ENCODE results near the gene TSTD2.
"Not testable (repeated sequence)": the region's sequence is repeated elsewhere in the genome, so short reads cannot be mapped to it uniquely, and the experiment has no call there.

The TSTD2 gene

GRCh38 chr9:97598461-97599288 lies 34.5 kb downstream of the TSTD2 start:
- in situ Hi-C loops (cut with MboI; ENCODE audit: low sequenced_read_pairs, unreplicated experiment) = no loop called here
- TF ChIP-seq CTCF (IDR thresholded peaks at IDR 0.05; ENCODE audit: borderline replicate concordance, control extremely low read depth, extremely low read depth, insufficient read depth, missing control alignments) = peak; percentile 72
- peak; percentile 80 for DNase-seq (ENCODE audit: low spot score)

- no peak for DNase-seq (ENCODE audit: low spot score)
- no peak for TF ChIP-seq CTCF (IDR thresholded peaks at IDR 0.05; ENCODE audit: borderline replicate concordance, control extremely low read depth, extremely low read depth, insufficient read depth, missing control alignments)
- in situ Hi-C loops (cut with MboI; ENCODE audit: low sequenced_read_pairs, unreplicated experiment) = no loop called here
These were observed 36.3 kb downstream of the TSTD2 start for GRCh38 chr9:97596906-97597305.

- DNase-seq (ENCODE audit: low spot score) = no peak
- in situ Hi-C loops (cut with MboI; ENCODE audit: low sequenced_read_pairs, unreplicated experiment) = no loop called here
- TF ChIP-seq CTCF (IDR thresholded peaks at IDR 0.05; ENCODE audit: borderline replicate concordance, control extremely low read depth, extremely low read depth, insufficient read depth, missing control alignments) = no peak
These were observed 38.7 kb downstream of the TSTD2 start for GRCh38 chr9:97594381-97594921.

DNA sequence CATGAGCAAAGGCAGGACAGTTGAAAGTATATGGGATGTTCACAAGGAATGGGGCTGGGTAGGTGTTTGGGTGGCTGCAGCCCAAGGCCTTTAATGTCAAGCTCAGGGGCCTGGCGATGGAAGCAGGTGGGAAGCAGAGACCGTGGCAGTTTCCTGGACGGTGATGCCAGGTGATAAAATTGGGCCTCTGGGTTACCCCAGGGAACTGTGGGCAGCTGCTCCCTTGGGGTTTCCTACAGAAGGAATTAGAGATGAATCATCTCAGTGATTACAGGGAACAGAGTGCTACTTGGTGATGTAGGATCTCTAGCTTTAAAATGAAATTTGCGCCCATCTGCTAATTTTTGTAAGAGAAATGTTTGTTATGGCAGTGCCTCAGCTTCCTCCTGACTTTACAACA lies 39.2 kb downstream of the TSTD2 start:
- in situ Hi-C loops (cut with MboI; ENCODE audit: low sequenced_read_pairs, unreplicated experiment) = no loop called here
- TF ChIP-seq CTCF (IDR thresholded peaks at IDR 0.05; ENCODE audit: borderline replicate concordance, control extremely low read depth, extremely low read depth, insufficient read depth, missing control alignments) = no peak
- no peak for DNase-seq (ENCODE audit: low spot score)

DNA sequence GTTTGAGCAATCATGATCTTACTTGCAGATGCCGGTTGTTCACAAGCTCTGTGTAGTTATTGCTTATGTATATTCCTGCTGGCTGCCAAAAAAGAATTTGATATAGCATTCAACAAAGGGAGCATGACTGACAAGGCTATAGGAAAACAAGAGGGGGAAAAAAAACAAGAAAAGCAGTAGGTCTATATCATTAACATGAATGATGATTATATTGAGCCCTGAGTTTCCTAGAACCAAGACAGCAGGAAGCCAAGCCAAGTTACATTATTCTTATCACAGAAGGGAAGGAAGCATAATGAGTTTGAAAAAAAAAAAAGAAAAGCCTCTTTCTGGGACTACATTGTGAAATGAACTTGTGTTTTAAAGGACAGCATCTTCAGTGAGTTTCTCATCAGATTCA lies 41.0 kb downstream of the TSTD2 start:
- no peak for DNase-seq (ENCODE audit: low spot score)
- TF ChIP-seq CTCF (IDR thresholded peaks at IDR 0.05; ENCODE audit: borderline replicate concordance, control extremely low read depth, extremely low read depth, insufficient read depth, missing control alignments) = no peak
- in situ Hi-C loops (cut with MboI; ENCODE audit: low sequenced_read_pairs, unreplicated experiment) = no loop called here

DNA sequence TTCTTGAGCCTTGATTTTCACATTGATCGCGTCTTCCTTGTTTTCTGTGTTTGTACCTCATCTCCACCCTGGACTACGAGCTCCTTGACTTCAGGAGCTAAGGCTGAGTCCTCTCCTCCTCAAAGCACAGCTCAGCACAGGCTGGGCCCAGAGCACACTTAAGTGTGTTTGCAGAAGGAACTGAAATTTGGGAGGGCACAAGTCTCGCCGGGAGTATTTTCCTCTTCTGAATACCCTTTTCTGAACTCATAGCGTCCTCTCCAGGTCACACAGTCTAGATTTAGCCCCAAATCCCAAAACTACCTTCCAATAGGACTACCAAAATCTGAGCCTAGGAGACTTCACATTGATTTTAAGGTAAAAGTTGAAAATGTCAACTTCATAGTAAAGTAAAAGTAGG lies 41.6 kb downstream of the TSTD2 start:
- DNase-seq (ENCODE audit: low spot score) = no peak
- no peak for TF ChIP-seq CTCF (IDR thresholded peaks at IDR 0.05; ENCODE audit: borderline replicate concordance, control extremely low read depth, extremely low read depth, insufficient read depth, missing control alignments)
- in situ Hi-C loops (cut with MboI; ENCODE audit: low sequenced_read_pairs, unreplicated experiment) = no loop called here

GRCh38 chr9:97586909-97587308 lies 46.3 kb downstream of the TSTD2 start:
- DNase-seq (ENCODE audit: low spot score); in situ Hi-C loops (cut with MboI; ENCODE audit: low sequenced_read_pairs, unreplicated experiment): not testable (repeated sequence)

DNA sequence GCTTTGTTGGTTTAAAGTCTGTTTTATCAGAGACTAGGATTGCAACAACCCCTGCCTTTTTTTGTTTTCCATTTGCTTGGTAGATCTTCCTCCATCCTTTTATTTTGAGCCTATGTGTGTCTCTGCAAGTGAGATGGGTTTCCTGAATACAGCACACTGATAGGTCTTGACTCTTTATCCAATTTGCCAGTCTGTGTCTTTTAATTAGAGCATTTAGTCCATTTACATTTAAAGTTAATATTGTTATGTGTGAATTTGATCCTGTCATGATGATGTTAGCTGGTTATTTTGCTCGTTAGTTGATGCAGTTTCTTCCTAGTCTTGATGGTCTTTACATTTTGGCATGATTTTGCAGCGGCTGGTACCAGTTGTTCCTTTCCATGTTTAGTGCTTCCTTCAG lies 48.4 kb downstream of the TSTD2 start:
- DNase-seq (ENCODE audit: low spot score); in situ Hi-C loops (cut with MboI; ENCODE audit: low sequenced_read_pairs, unreplicated experiment): not testable (repeated sequence)

GRCh38 chr9:97581590-97581989 lies 51.6 kb downstream of the TSTD2 start:
- in situ Hi-C loops (cut with MboI; ENCODE audit: low sequenced_read_pairs, unreplicated experiment); DNase-seq (ENCODE audit: low spot score): not testable (repeated sequence)

All from GM13976 (cell line).